HS-5 (cell line): Measurements from ENCODE around the gene CNIH3.
"Not testable (repeated sequence)": the region's sequence is repeated elsewhere in the genome, so short reads cannot be mapped to it uniquely, and the experiment has no call there.

Experiments
- DNase-seq: peaks from one replicate; pipeline ENCODE4 v3.0.0-alpha.2; 2012; ENCODE audit warnings: low read depth

The CNIH3 gene

DNA sequence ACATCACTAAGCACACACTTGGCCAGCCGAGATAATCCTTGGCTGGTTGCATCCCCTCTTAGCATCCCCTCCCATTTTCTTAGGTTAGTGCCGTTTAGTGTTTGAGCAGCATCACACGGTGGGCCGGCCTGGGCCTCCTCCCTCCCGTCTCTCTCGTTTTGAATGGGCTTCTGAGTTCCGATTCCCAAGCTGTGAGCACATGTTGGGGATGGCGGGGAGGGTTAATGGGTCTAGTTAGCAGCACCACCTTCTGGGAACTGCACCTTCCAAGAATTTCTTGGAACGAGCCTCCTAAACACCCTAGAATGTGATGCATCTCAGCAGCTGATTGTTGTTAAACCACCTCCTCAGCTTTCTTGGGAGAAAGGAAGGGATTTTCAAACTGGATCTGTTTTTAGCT is 73.3 kb downstream of the CNIH3 start:
- DNase-seq, result no peak

DNA sequence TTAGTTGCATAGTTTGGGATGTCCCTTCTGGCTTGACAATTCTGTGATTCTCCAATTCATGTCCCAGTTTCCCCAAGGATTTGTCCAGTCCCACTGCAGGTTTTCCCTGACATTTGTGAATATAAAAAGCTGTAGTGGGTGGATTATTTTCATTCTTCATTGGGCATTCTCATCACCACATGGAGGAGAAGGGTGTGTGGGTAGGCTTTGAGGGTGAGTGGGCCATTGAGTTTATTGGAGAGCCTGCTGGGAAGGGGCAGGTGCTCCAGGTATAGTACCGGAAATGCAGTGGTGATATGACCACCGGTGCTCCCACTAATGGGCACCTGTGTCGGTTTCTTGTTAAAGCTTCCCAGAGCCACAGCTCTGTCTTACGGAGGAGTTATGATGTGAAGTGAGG is 74.5 kb downstream of the CNIH3 start:
- DNase-seq, result no peak

DNA sequence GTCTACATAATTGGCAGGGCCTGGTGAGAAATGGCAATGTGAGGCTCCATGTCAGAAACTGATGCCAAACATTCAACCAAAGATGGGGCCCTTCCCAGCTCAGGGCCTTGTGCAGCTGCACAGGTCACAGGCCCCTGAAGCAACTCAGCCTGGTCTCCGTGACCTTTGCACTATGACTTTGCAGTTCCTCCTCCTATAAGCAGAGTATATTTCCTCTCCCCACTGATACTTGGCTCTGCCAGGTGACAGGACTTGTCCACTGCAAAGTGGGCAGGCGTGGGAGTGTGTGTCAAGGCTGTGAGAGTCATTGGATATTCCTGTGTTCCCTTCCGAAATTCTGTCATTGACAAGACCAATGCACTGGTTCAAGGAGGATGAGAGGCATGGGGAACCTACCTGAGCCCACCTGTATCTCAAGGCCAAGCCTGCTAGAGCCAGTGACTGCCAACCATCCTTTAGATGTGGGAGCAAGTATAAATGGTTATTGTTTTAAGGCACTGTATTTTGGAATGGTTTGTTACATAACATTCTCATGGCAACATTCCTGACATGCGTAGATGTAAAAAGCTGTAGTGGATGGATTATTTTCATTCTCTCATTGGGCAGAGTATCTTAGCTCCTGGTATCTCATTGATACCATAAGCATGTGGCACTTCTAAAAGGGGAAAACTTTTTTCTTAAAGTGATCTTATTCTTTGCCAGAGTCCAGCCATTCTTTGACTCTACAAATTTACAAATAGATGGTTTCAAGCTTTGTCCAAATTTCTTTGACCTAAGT is 75.2 kb downstream of the CNIH3 start:
- DNase-seq, result no peak

DNA sequence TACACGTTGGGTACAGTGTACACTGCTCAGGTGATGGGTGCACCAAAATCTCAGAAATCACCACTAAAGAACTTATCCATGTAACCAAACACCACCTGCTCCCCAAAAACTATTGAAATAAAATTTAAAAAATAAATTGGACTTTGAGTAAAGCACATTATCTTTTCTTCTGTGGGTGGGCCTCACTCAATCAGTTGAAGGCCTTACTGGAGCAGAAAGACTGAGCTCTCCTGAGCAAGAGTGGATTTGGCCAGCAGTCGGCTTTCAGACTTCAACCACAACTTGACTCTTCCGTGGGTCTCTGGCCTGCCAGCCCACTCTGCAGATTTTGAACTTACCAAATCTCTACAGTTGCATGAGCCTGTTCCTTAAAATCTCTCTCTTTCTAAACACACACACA is 78.9 kb downstream of the CNIH3 start:
- DNase-seq, result no peak

DNA sequence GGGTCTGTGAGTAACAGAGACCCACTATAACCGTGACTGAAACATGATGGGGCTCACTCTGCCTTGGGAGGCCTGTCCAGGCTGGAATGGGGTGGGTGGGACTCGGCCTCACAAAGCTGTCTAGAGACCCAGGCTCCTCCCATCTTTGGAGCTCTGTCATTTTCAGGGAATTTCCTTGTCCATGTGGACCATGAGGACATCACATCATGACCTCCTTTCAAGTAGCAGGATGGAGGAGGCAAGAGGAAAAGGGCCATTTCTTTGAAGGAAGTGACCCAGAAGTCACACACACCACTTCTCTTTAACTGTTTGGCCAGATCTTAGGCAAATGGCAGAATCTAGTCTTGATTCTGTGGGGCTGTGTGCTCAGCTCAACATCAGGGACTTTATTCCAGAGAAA is 79.9 kb downstream of the CNIH3 start:
- no peak for DNase-seq

DNA sequence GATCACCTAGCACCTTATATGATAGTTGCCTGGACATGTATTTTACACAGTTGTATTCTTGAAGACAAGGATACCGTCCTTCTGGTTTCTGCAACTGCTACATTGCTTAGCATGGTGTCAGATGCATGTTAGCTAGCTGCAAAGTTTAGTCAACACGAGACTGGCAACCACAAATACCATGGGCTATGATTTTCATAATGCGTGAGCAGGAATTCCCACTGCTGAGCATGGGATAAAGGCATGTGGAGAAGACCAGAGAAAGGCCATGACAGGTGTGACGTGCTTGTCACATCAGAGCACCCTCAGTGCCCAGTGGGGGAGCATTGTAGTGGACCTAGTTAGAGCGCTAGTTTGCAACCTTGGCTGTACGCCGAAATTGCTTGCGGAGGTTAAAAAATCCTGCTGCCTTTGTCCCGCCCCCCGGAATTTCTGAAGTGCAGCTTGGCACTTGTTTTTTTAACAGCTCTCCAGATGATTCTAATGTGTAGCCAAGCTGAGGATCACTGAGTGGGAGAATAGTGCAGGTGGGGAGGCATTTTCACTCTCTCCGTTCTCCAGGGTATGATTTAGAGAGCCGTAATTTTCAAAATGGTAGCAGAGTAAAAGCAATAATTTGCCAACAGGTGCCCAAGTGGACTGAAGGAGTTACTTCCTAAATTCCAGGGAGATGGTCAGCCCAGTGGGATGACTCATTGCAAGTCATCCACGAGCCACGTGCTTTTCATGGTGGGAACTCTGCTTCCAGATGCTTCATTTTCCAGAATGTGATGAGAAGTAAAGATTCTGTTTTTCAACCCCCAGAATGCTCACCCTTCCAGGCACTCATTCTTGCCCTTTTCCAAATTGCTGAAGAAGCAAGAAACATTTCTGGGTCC is 81.0 kb downstream of the CNIH3 start:
- peak; percentile 71 for DNase-seq

DNA sequence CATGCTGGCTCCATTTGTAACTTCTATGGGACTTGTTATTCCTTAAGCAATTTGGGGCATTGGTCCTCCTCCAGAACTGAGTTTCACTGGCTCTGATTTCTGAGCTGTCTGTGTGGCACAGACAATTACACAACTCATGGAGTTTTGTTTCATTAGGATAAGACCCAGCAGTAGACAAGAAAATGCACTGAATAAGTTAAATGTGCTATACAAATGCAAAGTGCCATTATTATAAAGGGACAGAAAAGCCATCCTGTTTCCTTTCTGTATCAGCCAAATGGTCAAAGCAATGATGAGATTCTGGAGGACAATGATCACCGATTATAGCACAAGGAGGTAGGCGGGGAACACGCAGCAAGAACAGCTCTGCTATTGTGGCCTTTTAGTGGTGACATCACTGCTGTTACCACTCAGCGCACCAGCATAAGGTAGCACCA is 81.9 kb downstream of the CNIH3 start:
- no peak for DNase-seq

DNA sequence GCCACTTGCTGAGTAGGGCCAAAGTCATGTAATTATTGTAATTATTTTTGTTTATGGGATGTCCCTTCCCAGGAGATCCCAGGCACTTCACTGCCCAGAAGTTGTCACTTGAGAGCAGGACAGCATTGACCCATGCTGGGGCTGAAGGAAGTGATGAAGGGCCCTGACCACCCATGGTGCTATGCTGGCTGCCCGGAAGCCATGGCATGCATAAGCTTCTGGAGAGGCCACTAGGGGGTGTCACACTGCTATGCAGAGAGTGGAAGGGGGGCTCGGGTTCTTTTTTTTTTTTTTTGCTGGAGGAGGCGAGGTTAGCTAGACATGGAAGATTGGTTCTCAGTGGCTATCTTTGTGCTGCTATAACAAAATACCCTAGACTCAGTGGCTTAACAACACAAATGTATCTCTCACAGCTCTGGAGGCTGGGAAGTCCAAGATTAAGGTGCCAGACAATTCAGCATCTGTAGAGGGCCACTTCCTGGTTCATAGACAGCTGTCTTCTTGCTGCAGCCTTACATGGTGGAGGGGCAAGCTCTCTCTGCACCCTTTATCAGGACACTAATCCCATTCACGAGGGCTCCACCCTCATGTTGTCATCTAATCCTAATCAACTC is 84.9 kb downstream of the CNIH3 start:
- no peak for DNase-seq

DNA sequence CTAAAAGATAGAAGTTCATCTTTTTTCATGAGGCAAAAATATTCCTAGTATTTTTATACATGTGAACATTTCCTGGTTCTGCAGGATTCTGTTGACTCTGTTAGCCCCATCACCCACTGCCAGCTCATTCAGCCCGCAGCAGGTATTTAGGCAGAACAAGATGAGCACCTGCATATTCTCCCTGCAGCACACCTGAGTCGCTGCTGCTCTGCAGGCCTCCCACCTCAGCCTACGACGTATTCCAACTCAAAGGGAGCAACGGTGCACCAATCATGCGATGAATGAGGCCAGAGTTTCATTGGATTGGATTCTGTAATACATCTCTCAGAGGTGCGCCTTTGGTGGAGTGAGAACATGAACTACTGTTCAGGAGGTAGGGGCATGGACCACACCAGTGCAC is 87.6 kb downstream of the CNIH3 start:
- no peak for DNase-seq

DNA sequence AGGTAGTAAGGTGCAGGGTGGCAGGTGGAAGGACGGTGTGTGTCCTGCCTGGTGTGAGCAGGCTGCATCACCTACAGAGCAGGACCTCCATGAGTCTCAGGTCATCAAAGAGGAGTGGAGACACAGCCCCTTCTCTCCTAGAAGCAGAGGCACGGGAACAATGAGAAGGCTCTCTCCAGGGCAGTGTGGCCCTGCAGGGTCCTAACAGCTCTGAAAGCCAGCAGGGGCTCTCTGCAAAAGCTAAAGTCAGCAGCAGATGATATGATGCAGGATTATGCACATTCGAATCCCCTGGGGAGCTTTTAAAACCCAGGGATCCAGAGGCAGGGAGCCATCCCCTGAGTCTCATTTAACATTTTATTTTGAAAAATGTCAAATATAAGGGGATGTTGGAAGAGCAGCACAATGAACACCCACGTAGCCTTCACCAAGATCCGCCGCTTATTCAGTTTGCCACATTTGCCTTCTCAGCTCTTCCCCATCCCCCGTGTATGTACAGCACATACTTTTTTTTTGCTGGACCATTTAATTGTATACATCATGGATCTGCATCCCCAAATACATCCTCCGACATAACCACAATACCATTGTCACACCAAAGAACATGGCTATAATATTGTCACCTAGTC is 88.1 kb downstream of the CNIH3 start:
- no peak for DNase-seq

DNA sequence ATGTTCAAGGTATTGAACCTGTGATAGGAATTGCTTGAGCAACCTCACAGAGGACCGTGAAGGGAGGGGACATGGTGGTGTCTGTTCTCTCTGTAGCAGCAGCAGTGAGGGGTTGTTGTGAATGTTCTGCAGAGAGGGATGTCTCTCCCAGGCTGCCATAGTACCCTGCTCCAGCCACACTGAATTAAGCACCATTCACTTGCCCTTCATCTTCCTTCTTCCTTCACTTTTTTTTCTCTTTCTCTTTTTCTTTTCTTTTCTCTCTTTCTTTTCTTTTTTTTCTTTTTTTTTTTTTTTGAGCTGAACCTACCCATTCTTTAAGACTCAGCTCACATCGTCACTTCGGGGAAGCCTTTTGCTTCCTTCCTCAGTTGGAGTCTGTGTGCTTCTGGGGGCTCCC is 89.5 kb downstream of the CNIH3 start:
- no peak for DNase-seq

DNA sequence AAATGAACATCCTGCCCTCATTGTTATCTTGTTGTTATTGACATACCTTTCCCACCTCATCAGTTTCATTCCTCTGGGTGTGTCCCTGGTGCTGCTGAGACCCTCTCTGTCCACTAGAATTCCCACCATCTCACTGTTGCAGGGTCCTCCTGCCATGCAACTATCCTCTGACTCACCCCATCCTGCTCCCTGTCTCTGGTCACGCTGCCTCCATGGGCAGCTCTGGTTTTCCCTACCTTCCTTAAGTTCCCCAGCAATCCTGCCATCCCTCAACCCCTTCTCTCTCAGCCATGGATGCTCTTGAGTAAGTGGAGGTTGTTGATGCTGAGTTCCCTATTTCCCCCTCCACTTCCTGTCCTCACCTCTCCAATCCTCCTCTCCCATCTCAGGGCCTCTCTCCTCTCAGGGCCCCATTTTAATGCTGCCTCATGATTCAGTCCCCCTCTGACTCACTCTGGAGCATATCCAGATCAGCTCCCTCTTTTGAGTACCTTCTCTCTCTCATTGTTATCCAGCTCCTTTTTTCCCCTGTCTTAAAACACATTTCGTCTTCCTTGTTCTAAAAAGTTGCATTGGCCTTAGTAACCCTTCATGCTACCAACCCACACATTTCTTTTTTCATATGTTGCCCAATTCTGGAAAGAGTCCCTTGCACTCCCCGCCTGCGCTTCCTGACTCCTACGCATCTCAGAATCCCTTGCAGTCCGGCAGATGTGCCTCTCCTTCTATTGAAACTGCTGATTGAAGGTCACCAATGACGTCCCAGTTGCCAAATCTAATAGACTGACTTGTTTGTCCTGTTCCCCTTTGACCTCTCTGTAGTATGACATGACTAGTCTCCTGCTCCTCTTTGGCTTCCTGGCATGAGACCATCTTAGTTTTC is 92.0 kb downstream of the CNIH3 start:
- DNase-seq, result peak; percentile 76

DNA sequence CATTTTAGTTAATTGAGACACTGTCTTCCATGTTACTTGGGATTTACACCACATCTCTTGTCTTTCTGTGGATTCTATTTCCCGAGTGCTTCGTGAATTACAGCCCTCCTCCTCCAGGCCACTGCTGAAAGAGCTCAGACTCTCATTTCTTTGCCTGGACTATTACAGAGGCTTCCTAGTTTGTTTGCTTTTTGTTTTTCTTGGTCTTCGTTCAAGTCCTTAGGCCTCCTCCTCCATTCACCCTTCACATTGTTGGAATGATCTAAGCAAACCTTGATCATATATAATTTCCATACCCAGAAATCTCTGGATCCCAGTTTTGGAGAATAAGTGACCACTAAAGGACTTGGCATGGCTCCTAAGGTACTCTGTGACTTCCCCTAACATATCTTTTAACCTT is 94.1 kb downstream of the CNIH3 start:
- DNase-seq, result no peak

DNA sequence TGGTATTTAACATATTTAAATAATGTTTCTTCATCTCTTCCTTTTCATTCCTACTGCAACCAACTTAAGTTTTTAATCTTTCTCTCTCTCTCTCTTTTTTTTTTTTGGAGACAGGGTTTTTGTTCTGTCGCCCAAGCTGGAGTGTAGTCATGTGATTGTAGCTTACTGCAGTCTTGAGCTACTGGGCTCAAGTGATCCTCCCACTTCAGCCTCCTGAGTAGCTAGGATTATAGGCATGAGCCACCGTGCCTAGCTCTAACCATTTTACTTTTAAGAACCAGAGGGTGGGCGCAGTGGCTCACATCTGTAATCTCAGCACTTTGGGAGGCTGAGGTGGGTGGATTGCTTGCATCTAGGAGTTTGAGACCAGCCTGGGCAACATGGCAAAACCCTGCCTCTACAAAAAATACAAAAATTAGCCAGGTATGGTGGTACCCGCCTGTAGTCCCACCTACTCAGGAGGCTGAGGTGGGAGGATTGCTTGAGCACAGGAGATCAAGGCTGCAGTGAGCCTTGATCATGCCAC is 95.2 kb downstream of the CNIH3 start:
- DNase-seq, result not testable (repeated sequence)

DNA sequence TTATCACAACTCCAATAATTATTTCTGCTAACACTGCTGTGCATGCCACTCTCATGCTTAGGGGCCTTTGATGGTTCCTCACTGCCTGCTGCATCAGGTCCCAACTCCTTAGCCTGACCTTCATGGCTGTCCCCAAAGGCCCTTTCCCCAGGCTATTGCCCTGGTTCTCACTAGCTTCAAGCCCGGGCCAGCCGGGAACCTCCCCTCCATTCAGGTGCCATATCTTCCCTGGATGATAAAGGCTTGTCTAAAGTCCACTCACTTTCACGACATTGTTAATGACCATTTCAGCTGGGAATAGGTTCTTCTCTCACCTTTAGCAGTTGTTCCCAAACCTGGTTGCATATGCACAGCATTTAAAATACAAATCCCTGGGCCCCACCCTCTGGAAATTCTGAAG is 95.8 kb downstream of the CNIH3 start:
- DNase-seq, result no peak

DNA sequence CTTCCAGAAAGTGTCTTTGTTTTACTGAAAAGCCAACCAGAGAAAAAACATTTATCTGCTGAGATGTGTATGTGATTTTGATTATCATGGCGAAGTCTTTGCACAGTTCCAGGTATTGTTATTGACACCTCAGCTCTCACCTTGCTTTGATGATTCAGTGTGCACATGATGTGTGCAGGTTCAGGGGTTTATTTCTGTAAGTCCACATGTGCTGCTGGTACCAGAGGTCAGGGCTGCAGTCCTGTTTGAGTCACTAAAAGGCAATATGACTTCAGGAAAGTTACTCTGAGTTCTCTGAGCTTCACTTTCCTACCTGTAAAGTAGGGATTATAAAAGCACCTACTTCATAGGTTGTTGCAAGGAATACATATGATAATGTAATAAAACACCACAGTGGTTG is 97.1 kb downstream of the CNIH3 start:
- DNase-seq, result no peak

DNA sequence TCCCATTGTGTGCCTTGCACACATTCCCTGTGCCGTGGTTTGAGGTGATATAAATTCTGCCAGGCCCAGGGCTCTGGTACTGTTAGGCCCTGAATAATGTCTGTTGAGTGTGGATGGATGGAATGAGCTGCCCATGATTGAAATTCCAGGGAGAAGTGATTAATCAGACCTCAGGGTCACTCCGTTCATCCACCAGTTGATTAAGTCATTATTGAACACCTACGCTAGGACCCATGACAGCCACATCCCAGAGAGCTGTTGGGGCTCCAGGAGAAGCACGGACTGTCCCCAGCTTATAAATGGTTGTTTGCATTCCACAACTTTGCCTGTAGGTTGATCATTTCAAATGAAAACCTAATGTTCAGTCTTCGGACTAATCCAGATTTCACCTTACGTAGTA is 98.4 kb downstream of the CNIH3 start:
- DNase-seq, result no peak

DNA sequence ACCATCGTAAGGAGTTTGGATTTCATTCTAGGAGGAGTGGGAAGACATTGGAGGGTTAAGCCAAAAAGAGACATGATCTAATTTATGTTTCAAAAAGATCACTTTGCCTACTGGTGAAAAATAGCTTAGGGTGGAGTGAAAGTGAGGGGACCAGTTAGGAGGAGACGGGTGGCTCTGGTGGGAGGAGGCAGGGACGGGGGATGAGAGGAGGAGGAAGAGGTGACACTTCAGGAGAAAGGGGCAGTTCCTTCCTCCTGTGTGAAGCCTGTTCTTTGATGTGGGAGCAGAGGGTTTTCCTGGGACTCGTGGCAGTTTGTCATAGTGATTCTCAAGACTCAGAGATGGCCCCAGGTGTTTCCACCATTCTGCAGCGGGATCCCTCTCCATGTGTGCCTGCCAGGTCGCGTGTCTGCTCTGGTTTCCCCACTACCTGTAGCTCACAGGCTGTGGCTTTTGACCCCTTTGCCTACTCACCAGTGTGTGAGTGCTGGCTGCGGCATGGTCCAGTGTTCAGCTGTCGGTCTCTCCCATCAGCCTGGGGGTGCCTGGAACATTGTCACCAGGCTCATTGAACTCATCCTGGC is 102.4 kb downstream of the CNIH3 start:
- DNase-seq, result no peak

DNA sequence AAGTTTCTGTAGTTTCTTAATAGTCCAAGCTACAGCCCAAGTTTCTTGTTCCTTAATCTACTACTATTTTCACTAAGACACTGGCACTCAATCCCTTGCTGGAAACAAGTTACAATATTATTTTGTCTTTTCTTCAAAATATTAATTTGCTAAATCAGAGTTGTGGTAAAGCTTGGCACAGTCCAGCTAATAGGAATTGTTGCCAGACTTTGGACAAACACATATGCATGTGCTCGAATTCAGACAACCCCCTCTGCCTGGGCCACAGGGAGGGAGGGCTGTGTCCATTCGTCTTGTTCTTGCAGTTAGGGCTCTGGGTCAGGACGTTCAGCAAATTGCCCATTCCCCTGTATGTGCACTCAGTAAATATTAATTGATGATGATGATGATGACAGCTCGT is 103.6 kb downstream of the CNIH3 start:
- DNase-seq, result no peak

DNA sequence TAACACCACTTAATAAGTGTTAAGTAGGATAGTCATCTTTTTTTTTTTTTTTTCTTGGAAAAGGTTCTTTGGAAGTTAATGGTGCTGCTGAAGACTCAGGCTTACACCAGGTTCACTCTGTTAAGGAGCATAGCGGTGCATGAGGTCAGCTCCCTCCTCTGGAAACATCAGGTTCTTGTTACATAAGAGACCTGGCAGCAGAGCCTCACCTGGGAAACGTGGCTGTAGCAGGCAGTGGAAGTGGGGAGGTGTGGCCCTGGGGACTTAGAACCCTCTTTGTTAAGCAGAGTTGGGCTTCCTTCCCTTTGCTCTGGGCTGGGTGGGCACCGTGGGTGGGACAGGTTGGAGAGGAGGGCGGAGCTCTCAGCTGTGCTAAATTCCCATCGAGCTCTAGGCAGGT is 104.1 kb downstream of the CNIH3 start:
- no peak for DNase-seq

DNA sequence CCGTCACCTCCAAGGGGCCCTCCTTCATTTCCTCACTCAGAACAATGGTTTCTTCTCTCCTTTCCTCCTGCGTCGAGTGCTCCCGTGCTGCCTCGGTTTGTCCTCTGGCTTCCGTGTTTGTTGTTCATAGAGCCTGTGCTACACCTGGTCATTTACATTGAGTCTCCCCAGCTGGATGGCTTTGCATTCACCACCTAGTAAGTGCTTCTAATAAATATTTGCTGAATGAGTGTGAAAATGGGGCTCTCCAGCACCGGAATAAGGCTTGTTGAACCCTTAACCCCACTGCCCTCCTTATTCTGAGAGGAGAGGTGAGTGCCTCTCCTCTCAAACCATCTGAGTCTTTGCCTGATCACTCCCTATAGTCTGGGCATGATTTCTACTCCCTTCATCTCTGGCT is 104.9 kb downstream of the CNIH3 start:
- DNase-seq, result no peak
